HG03378 (cell line): Measurements from ENCODE around the gene FNDC3A.
"Not testable (repeated sequence)": the region's sequence is repeated elsewhere in the genome, so short reads cannot be mapped to it uniquely, and the experiment has no call there.

Experiments
- ATAC-seq: cut with Tn5 transposase; IDR thresholded peaks from one replicate; pipeline ENCODE4 v1.9.1; 2021; ENCODE audit warnings: mild to moderate bottlenecking, moderate library complexity; ENCODE audit not compliant: unreplicated experiment

Gene FNDC3A

GRCh38 chr13:48975101-48975855, 434 bp upstream of the FNDC3A start:
- ATAC-seq, result peak; percentile 18

GRCh38 chr13:48976576-48977285, 1.0 kb downstream of the FNDC3A start:
- peak; percentile 4 for ATAC-seq

- ATAC-seq, result no peak
These were observed 1.5 kb downstream of the FNDC3A start for GRCh38 chr13:48977286-48977625.

GRCh38 chr13:48977973-48978372, 2.3 kb downstream of the FNDC3A start:
- no peak for ATAC-seq

- ATAC-seq, result no peak
These were observed 3.4 kb downstream of the FNDC3A start for GRCh38 chr13:48978942-48979601.

- ATAC-seq, result peak; percentile 59
These were observed 4.2 kb downstream of the FNDC3A start for GRCh38 chr13:48979892-48980291.

GRCh38 chr13:48983331-48983730, 7.6 kb downstream of the FNDC3A start:
- ATAC-seq, result no peak

- ATAC-seq, result no peak
These were observed 10.0 kb downstream of the FNDC3A start for GRCh38 chr13:48985756-48986155.

- ATAC-seq, result no peak
These were observed 15.2 kb downstream of the FNDC3A start for GRCh38 chr13:48990900-48991299.

- ATAC-seq, result no peak
These were observed 17.4 kb downstream of the FNDC3A start for GRCh38 chr13:48993150-48993549.

GRCh38 chr13:48994706-48995105, 19.0 kb downstream of the FNDC3A start:
- ATAC-seq, result peak; percentile 72

GRCh38 chr13:48998641-48999292, 23.1 kb downstream of the FNDC3A start:
- no peak for ATAC-seq

- no peak for ATAC-seq
These were observed 24.5 kb downstream of the FNDC3A start for GRCh38 chr13:49000247-49000646.

- ATAC-seq, result not testable (repeated sequence)
These were observed 43.4 kb downstream of the FNDC3A start for GRCh38 chr13:49018986-49019635.

- no peak for ATAC-seq
These were observed 44.6 kb downstream of the FNDC3A start for GRCh38 chr13:49020328-49020727.

- no peak for ATAC-seq
These were observed 45.3 kb downstream of the FNDC3A start for GRCh38 chr13:49020940-49021553.

GRCh38 chr13:49021953-49022352, 46.2 kb downstream of the FNDC3A start:
- ATAC-seq, result no peak

GRCh38 chr13:49022472-49023144, 46.9 kb downstream of the FNDC3A start:
- no peak for ATAC-seq

- ATAC-seq, result no peak
These were observed 47.7 kb downstream of the FNDC3A start for GRCh38 chr13:49023431-49023830.

- no peak for ATAC-seq
These were observed 51.1 kb downstream of the FNDC3A start for GRCh38 chr13:49026851-49027250.
